ENCODE data around the gene HTD2. TPM values are rescaled to one million over a fixed set of nuclear protein-coding genes. Genes with fewer than 3 reads are reported as not detected.
"Not testable (repeated sequence)": the region's sequence is repeated elsewhere in the genome, so short reads cannot be mapped to it uniquely, and the experiment has no call there.

Gene HTD2
- total and polyA plus RNA-seq, 2 donors = 10.6 to 11.0 TPM

DNA sequence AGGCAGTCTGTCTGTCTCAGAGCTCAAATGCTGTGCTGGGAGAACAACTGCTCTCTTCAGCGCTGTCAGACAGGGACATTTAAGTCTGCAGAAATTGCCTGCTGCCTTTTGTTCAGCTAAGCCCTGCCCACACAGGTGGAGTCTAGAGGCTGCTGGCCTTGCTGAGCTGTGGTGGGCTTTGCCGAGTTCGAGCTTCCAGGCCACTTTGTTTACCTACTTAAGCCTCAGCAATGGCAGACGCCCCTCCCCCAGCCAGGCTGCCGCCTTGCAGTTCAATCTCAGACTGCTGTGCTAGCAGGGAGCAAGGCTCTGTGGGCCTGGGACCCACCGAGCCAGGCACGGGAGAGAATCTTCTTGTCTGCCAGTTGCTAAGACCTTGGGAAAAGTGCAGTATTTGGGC is 25.3 kb upstream of the HTD2 start:
- DNase-seq (ENCODE audit: extremely low spot score) = no peak
- no peaks in the 10 kb centered on the region for H3K4me1 ChIP-seq (ENCODE audit: insufficient read depth)
- H3K4me3 ChIP-seq (ENCODE audit: low read depth, low read length) = no peak overlapping the region
- 61% methylated on average over 7 of the region's 7 CpGs for WGBS
- no peak overlapping the region for H3K27ac ChIP-seq (ENCODE audit: low read depth)
- H3K36me3 ChIP-seq (ENCODE audit: insufficient read depth) = no peaks in the 10 kb centered on the region

DNA sequence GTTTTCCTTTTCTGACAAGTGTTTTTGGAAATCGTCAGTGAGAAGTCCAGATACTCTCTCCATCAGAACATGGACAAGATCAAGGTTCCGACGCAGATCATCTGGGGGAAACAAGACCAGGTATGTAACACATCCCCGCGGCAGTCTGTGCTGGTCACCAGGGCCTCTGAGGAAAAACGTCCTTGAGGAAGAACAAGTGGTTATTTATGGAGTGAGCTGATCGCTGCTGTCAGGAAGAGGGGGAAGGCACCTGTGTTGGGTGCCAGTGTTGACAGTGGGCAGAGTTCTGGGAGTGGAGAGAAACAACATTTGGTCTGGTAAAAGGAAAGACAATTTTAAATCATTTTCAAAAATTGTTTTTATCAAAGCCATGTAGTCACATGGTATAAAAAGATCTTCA is 21.0 kb upstream of the HTD2 start:
- Histone ChIP-seq H3K27ac (ENCODE audit: low read depth) (no peak overlapping the region), H3K4me3 (ENCODE audit: low read depth, low read length) (no peak overlapping the region), H3K4me1 (ENCODE audit: insufficient read depth) (no peaks in the 10 kb centered on the region), H3K36me3 (ENCODE audit: insufficient read depth) (no peaks in the 10 kb centered on the region)
- WGBS = 86% methylated on average over 7 of the region's 7 CpGs
- DNase-seq (ENCODE audit: extremely low spot score) = no peak

DNA sequence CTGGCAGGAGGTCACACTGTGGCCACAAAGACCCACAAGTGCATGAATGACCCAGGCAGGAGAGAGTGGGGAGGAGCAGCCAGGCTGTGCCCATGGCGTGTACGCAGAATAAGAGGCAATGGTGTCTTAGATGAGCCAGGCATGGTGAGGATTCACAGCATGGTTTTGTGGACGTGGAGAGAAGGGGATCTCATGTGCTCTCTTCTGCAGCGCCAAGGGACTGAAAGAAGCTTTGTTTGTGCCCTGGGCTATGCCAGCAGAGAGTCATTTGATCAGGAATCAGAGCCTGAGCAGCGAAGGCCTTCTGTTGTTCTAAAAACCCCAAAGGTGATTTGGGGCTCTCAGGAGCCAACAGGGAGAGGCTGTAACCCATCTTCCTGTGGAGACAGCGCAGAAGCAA is 19.0 kb upstream of the HTD2 start:
- H3K36me3 ChIP-seq (ENCODE audit: insufficient read depth) = peaks cover 4% of the 10 kb centered on the region
- 93% methylated on average over 6 of the region's 6 CpGs for WGBS
- no peak for DNase-seq (ENCODE audit: extremely low spot score)
- H3K4me3 ChIP-seq (ENCODE audit: low read depth, low read length) = no peak overlapping the region
- no peaks in the 10 kb centered on the region for H3K4me1 ChIP-seq (ENCODE audit: insufficient read depth)
- no peak overlapping the region for H3K27ac ChIP-seq (ENCODE audit: low read depth)

DNA sequence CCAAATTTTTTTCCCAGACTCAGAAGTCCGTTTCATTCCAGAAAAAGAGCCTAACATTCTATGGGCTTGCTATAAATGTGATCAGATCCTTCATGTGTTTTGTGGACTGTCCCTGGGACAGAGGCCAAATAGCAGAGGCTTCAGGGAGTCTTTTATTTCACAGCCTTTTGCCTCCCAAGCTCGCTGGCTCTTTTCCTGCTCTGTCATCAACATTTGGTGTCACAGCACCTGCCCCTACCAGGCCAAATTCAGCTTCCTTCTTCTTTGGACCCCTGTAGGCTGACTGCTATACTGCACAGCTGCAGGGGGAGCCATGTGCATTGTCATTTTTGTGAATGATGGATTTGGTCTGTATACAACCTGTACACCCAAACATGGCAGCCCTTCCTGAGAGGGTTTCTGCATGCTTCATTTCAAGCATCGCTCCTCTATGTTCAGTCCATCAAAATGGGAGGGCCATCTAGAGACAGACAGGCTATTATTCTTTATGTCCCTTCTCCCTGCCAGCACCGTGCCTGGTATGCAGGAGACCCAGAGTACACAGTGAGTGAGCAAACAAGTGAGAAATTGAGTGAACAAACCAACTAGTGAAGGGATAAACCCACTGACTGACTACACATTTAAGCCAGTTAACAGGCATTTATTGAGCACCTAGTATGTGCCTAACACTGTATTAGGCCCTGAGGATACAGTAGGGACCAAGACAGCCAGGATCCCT is 18.1 kb upstream of the HTD2 start:
- WGBS = 73% methylated on average over 4 of the region's 4 CpGs
- DNase-seq (ENCODE audit: extremely low spot score) = no peak
- H3K36me3 ChIP-seq (ENCODE audit: insufficient read depth) = peaks cover 4% of the 10 kb centered on the region

DNA sequence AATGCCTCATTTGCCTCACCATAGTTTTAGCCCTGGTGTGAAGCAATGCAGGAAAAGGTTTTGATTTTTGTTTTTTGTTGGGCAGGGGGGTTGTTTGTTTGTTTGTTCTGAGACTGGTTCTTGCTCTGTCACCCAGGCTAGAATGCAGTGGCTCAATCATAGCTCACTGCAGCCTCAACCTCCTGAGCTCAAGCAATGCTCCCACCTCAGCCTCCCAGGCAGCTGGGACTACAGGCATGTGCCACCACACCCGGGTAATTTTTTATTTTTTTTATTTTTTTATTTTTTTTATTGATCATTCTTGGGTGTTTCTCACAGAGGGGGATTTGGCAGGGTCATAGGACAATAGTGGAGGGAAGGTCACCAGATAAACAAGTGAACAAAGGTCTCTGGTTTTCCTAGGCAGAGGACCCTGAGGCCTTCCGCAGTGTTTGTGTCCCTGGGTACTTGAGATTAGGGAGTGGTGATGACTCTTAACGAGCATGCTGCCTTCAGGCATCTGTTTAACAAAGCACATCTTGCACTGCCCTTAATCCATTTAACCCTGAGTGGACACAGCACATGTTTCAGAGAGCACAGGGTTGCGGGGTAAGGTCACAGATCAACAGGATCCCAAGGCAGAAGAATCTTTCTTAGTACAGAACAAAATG is 17.2 kb upstream of the HTD2 start:
- H3K36me3 ChIP-seq (ENCODE audit: insufficient read depth); DNase-seq (ENCODE audit: extremely low spot score); H3K27ac ChIP-seq (ENCODE audit: low read depth); H3K4me3 ChIP-seq (ENCODE audit: low read depth, low read length); H3K4me1 ChIP-seq (ENCODE audit: insufficient read depth): not testable (repeated sequence)
- 93% methylated on average over 3 of the region's 4 CpGs for WGBS

More for the DNA sequence above, 18.1 kb upstream of the HTD2 start:
- no peak overlapping the region for H3K27ac ChIP-seq (ENCODE audit: low read depth)
- no peaks in the 10 kb centered on the region for H3K4me1 ChIP-seq (ENCODE audit: insufficient read depth)
- no peak overlapping the region for H3K4me3 ChIP-seq (ENCODE audit: low read depth, low read length)

GRCh38 chr3:58290446-58290845 is 15.9 kb upstream of the HTD2 start:
- H3K36me3 ChIP-seq (ENCODE audit: insufficient read depth); H3K27ac ChIP-seq (ENCODE audit: low read depth); H3K4me3 ChIP-seq (ENCODE audit: low read depth, low read length); DNase-seq (ENCODE audit: extremely low spot score); H3K4me1 ChIP-seq (ENCODE audit: insufficient read depth): not testable (repeated sequence)
- 97% methylated on average over 19 of the region's 33 CpGs for WGBS

DNA sequence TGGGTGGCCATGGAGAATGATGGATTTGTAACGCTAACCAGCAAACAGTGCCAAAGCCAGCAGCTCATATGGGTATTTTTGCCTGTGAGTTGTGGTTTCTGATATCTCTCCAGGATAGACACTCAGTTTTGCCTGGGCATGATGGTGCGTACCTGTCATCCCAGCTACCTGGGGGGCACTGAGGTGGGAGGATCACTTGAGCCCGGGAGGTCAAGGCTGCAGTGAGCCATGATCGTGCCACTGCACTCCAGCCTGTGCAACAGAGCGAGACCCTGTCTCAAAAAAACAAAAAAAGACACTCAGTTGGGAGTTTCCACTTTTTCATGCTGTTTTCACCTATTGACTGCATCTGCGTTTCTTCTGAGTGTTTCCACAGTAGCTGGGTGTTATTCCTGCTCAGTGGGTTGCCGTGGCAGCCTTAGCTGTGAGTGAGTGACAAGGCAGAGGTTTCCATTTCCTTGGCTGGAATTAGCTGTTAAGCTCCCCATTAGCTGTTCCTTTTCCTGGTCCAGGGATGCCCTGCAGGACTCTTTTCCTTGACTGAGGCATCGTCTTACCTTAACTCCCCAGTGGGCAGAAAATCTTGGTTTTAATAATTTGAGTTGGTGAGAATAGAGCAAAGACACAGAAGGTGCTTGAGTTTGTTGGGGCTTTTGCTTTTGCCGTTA is 14.5 kb upstream of the HTD2 start:
- Histone ChIP-seq H3K4me3 (ENCODE audit: low read depth, low read length) (no peak overlapping the region), H3K4me1 (ENCODE audit: insufficient read depth) (no peaks in the 10 kb centered on the region), H3K27ac (ENCODE audit: low read depth) (no peak overlapping the region), H3K36me3 (ENCODE audit: insufficient read depth) (peaks cover 4% of the 10 kb centered on the region)
- DNase-seq (ENCODE audit: extremely low spot score) = no peak
- WGBS = 74% methylated on average over 9 of the region's 9 CpGs

GRCh38 chr3:58292866-58293265 is 13.5 kb upstream of the HTD2 start:
- Histone ChIP-seq H3K27ac (ENCODE audit: low read depth) (no peak overlapping the region), H3K36me3 (ENCODE audit: insufficient read depth) (peaks cover 4% of the 10 kb centered on the region), H3K4me1 (ENCODE audit: insufficient read depth) (no peaks in the 10 kb centered on the region), H3K4me3 (ENCODE audit: low read depth, low read length) (no peak overlapping the region)
- DNase-seq (ENCODE audit: extremely low spot score) = no peak
- 82% methylated on average over 10 of the region's 10 CpGs for WGBS

DNA sequence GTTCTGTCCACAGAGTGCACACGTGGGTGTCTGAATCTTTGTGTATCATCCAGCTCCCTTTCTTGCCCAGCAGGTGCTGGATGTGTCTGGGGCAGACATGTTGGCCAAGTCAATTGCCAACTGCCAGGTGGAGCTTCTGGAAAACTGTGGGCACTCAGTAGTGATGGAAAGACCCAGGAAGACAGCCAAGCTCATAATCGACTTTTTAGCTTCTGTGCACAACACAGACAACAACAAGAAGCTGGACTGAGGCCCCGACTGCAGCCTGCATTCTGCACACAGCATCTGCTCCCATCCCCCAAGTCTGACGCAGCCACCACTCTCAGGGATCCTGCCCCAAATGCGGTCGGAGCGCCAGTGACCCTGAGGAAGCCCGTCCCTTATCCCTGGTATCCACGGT is 12.8 kb upstream of the HTD2 start:
- Histone ChIP-seq H3K4me3 (ENCODE audit: low read depth, low read length) (no peak overlapping the region), H3K4me1 (ENCODE audit: insufficient read depth) (no peaks in the 10 kb centered on the region), H3K36me3 (ENCODE audit: insufficient read depth) (peaks cover 4% of the 10 kb centered on the region), H3K27ac (ENCODE audit: low read depth) (no peak overlapping the region)
- 74% methylated on average over 9 of the region's 9 CpGs for WGBS
- DNase-seq (ENCODE audit: extremely low spot score) = no peak

GRCh38 chr3:58296269-58296668 is 10.1 kb upstream of the HTD2 start:
- Histone ChIP-seq H3K36me3 (ENCODE audit: insufficient read depth) (peaks cover 4% of the 10 kb centered on the region), H3K4me3 (ENCODE audit: low read depth, low read length) (no peak overlapping the region), H3K4me1 (ENCODE audit: insufficient read depth) (no peaks in the 10 kb centered on the region), H3K27ac (ENCODE audit: low read depth) (no peak overlapping the region)
- no peak for DNase-seq (ENCODE audit: extremely low spot score)
- WGBS = 59% methylated on average over 5 of the region's 5 CpGs

DNA sequence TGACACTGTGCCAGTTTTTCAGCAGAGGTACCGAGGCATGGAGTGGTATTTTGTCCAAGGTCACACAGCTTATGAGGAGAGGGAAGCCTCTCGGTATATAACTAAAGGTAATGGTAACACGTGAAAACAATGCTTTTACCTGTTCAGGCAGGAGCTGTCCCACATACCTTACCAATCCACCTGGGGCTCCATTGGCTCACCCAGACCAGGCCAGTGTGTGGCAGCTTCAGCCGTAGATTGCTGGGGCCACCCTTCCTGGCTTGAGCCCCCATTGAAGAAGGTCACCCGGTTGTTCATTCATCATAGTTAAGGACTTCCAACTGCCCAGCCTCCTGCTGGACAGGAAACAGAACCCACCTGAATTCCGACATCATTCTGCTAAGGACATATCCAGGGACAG is 9.5 kb upstream of the HTD2 start:
- 71% methylated on average over 6 of the region's 6 CpGs for WGBS
- Histone ChIP-seq H3K4me3 (ENCODE audit: low read depth, low read length) (no peak overlapping the region), H3K27ac (ENCODE audit: low read depth) (no peak overlapping the region), H3K36me3 (ENCODE audit: insufficient read depth) (no peaks in the 10 kb centered on the region), H3K4me1 (ENCODE audit: insufficient read depth) (no peaks in the 10 kb centered on the region)
- no peak for DNase-seq (ENCODE audit: extremely low spot score)

- DNase-seq (ENCODE audit: extremely low spot score) = no peak
- WGBS = 68% methylated on average over 3 of the region's 3 CpGs
- no peak overlapping the region for H3K4me3 ChIP-seq (ENCODE audit: low read depth, low read length)
Measured at GRCh38 chr3:58298190-58298589, 8.1 kb upstream of the HTD2 start.

GRCh38 chr3:58299075-58299474 is 7.2 kb upstream of the HTD2 start:
- 54% methylated on average over 2 of the region's 2 CpGs for WGBS
- H3K27ac ChIP-seq (ENCODE audit: low read depth) = no peak overlapping the region
- no peaks in the 10 kb centered on the region for H3K4me1 ChIP-seq (ENCODE audit: insufficient read depth)
- DNase-seq (ENCODE audit: extremely low spot score) = no peak
- no peak overlapping the region for H3K4me3 ChIP-seq (ENCODE audit: low read depth, low read length)
- no peaks in the 10 kb centered on the region for H3K36me3 ChIP-seq (ENCODE audit: insufficient read depth)

More at GRCh38 chr3:58298190-58298589, 8.1 kb upstream of the HTD2 start:
- H3K27ac ChIP-seq (ENCODE audit: low read depth) = no peak overlapping the region
- H3K4me1 ChIP-seq (ENCODE audit: insufficient read depth) = no peaks in the 10 kb centered on the region
- H3K36me3 ChIP-seq (ENCODE audit: insufficient read depth) = no peaks in the 10 kb centered on the region

Measured in urinary bladder (tissue), 4 donors.